ENCODE measurements around the gene SDR42E1. TPM values are rescaled to one million over a fixed set of nuclear protein-coding genes. Genes with fewer than 3 reads are reported as not detected.

SDR42E1 gene
- total and polyA plus RNA-seq, 2 donors (not counting 3 experiments of a cell fraction or from before 2014, with no cell fraction given): 0.08 TPM; not detected in 1

- FAIRE-seq: no peak
Observed at GRCh38 chr16:81997738-81998137, 13.5 kb downstream of the SDR42E1 start.

More at GRCh38 chr16:81997738-81998137, 13.5 kb downstream of the SDR42E1 start:
- no TSS peak for BruUV-seq (replicated peaks)
- TF ChIP-seq EZH2 (IDR thresholded peaks at IDR 0.05; ENCODE audit: borderline replicate concordance, low read depth, low read length, severe bottlenecking) (no peak), POLR2A (IDR thresholded peaks at IDR 0.05; ENCODE audit: low read depth, low read length) (no peak), CTCF (IDR thresholded peaks at IDR 0.05; ENCODE audit: extremely low read depth in 1 of 2, insufficient read depth in 1 of 2, low read depth in 1 of 2, low read length in 2 of 2) (no peak), GATA2 (IDR thresholded peaks at IDR 0.05; ENCODE audit: insufficient read depth, insufficient read length, low read depth, low read length) (no peak), FOS (IDR thresholded peaks at IDR 0.05; ENCODE audit: borderline replicate concordance, insufficient read depth, low read length) (peak; percentile 19), MAX (IDR thresholded peaks at IDR 0.05; ENCODE audit: insufficient read depth, insufficient read length) (no peak), MYC (IDR thresholded peaks at IDR 0.05; ENCODE audit: low read depth, low read length) (no peak), POLR2AphosphoS5 (IDR thresholded peaks at IDR 0.05; ENCODE audit: insufficient read depth, low read depth, low read length) (no peak), JUN (IDR thresholded peaks at IDR 0.05; ENCODE audit: borderline replicate concordance, insufficient read depth, insufficient read length, low read depth) (peak; percentile 71)
- no peaks in the 10 kb centered on the region for H3K36me3 ChIP-seq (ENCODE audit: control insufficient read depth in 2 of 2, extremely low read depth in 1 of 2, insufficient read depth in 2 of 2, low read length in 2 of 2)
- H3K79me2 ChIP-seq (ENCODE audit: control insufficient read depth, insufficient read depth, low read length): no peaks in the 10 kb centered on the region
- POLR2A ChIA-PET: interaction anchor here (0.6 to 1.4 kb wide), 2 partner anchors 96 to 628 kb away, joined by 3 to 13 read pairs; no protein-coding TSS in a partner anchor
- dilution Hi-C loops (cut with MboI; ENCODE audit: extremely low pct_ligation_motif_present, low sequenced_read_pairs) (no loop called here), intact Hi-C loops (cut with micrococcal nuclease) (loop anchor here (1.0 kb wide), 5 partner anchors 19 to 233 kb away; no protein-coding TSS in a partner anchor)
- H3K9me3 ChIP-seq (replicated peaks; ENCODE audit: control insufficient read depth, insufficient read depth, low read length): no peaks in the 10 kb centered on the region
- H3K9ac ChIP-seq (replicated peaks; ENCODE audit: extremely low read depth, insufficient read depth, low read length): peak overlapping the region; percentile 60
- peak overlapping the region; percentile 44 for H2AFZ ChIP-seq (ENCODE audit: low read depth, low read length)
- H3K27me3 ChIP-seq (ENCODE audit: control insufficient read depth in 2 of 2, insufficient read depth in 2 of 2, low read length in 2 of 2): no peaks in the 10 kb centered on the region
- no peaks in the 10 kb centered on the region for H3K9me1 ChIP-seq (replicated peaks; ENCODE audit: control insufficient read depth, extremely low read depth, insufficient read depth, low read length)
- no peak overlapping the region for H3K4me3 ChIP-seq (replicated peaks in 1 of 3; ENCODE audit: insufficient read depth in 1 of 3, low read depth in 1 of 3, low read length in 3 of 3)
- DNase-seq (ENCODE audit: low read depth, low spot score): peak; percentile 90
- CTCF ChIA-PET: interaction anchor here (0.8 to 4.9 kb wide), 18 partner anchors 9 to 232 kb away, joined by 3 to 54 read pairs (median 6); partner anchors contain the start of gene MPHOSPH6
- peak overlapping the region; percentile 86 for H3K4me2 ChIP-seq (ENCODE audit: insufficient read depth, low read length)
- H4K20me1 ChIP-seq (replicated peaks; ENCODE audit: control insufficient read depth, extremely low read depth, insufficient read depth, low read length): no peaks in the 10 kb centered on the region
- H3K4me1 ChIP-seq (ENCODE audit: control insufficient read depth, extremely low read depth, insufficient read depth, low read length): peaks cover 41% of the 10 kb centered on the region
- peak overlapping the region; percentile 96 for H3K27ac ChIP-seq (ENCODE audit: insufficient read depth, low read depth, low read length)
